ENCODE results near the gene OSTC.

Gene OSTC

GRCh38 chr4:108650212-108651013 lies at the start of gene OSTC:
TSS of gene OSTC (plus strand) at chr4:108650599. CDS start at chr4:108650656, 57 bp downstream.
- DNase-seq (ENCODE audit: low read depth in 2 of 3, low spot score in 1 of 3), result peak; percentile 83 to 91 (median 84)

- DNase-seq (ENCODE audit: low read depth in 2 of 3, low spot score in 1 of 3), result no peak
Measured at GRCh38 chr4:108601106-108601505, 49.3 kb upstream of the OSTC start.

- DNase-seq (ENCODE audit: low read depth in 2 of 3, low spot score in 1 of 3), result no peak
Measured at GRCh38 chr4:108601532-108601931, 48.9 kb upstream of the OSTC start.

- no peak for DNase-seq (ENCODE audit: low read depth in 2 of 3, low spot score in 1 of 3)
Measured at GRCh38 chr4:108602163-108602562, 48.2 kb upstream of the OSTC start.

GRCh38 chr4:108607079-108607815 lies 43.2 kb upstream of the OSTC start:
- DNase-seq (ENCODE audit: low read depth in 2 of 3, low spot score in 1 of 3), result no peak

- no peak for DNase-seq (ENCODE audit: low read depth in 2 of 3, low spot score in 1 of 3)
Measured at GRCh38 chr4:108611365-108611764, 39.0 kb upstream of the OSTC start.

- no peak for DNase-seq (ENCODE audit: low read depth in 2 of 3, low spot score in 1 of 3)
Measured at GRCh38 chr4:108612365-108612764, 38.0 kb upstream of the OSTC start.

DNA sequence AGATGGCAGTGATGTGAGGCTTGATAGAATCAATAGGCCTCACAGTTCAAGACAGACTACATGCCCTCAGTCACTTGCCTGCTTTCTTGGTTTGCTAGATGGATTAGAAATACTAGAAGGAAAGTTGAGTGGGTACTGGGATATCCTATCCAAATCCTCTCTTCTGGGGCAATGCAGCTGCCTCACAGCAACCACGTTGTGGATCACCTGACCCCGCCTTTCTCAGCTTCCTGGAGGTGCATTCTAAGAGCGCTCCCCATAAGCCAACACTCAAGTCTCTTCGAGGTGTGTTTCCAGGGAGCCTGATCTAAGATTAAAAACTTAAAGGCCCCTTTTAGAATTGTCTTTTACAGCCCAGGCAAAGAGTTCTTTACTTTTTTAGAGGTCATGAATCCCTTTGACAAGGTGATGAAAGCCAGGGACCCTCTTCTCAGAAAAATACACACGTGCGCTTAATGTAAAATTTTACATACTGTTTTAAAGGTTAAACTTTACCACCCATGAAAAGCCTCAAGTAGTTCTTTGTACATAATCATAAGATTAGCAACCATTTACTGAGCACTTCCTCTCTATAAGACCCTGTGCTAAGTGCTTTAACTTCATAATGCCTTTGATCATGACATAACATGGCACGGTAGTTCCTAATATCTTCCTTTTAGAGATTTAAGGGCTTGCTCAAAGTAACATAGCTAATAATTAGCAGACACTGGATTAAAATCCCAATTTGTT lies 30.9 kb upstream of the OSTC start:
- DNase-seq (ENCODE audit: low read depth in 2 of 3, low spot score in 1 of 3), result no peak

DNA sequence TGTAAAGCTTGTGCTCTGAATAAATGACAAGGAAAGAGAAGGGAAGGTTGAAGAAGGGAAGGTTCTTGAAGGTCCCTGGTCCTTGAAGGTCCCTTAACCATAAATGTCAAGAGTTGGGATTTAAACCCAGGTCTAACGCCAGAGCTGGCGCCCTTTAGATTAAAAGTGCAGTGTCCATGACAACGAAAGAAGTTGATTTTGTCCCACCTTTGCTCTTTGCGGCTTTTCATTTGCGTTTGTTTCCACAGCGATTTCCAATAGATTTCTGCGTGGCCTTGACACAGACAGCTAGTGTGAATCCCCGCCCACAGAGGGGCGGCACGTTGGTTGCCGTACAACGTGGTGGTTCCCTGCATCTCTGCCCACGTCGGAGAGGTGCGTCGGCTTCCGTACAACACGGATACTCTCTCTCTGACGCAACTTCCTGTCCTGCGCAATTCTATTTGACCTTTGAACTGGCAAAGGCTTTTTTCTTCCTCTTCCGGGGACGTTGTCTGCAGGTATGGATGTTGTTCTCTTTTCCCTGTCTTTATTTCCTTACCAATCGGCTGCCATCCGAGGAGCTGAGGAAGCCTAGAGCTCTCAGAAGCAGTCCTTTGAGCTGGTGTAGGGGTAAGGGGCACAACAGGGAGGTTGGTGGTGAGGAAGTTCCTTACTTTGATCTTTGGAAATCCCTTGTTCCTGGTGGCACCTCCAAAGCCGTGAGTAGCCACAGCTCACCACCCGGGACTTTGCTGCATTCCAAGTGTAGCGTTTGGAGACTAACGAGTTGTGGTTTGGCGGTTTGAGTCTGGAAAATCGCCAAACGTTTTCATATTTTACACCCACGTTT lies 30.1 kb upstream of the OSTC start, which contains the start of gene RPL34:
TSS of gene RPL34 (plus strand) at position 476 of the 832 bp plus-strand sequence. CDS start 1,384 bp downstream, outside the sequence.
- peak; percentile 94 to 97 (median 95) for DNase-seq (ENCODE audit: low read depth in 2 of 3, low spot score in 1 of 3)

- no peak for DNase-seq (ENCODE audit: low read depth in 2 of 3, low spot score in 1 of 3)
Measured at GRCh38 chr4:108620933-108621905, 29.2 kb upstream of the OSTC start.

DNA sequence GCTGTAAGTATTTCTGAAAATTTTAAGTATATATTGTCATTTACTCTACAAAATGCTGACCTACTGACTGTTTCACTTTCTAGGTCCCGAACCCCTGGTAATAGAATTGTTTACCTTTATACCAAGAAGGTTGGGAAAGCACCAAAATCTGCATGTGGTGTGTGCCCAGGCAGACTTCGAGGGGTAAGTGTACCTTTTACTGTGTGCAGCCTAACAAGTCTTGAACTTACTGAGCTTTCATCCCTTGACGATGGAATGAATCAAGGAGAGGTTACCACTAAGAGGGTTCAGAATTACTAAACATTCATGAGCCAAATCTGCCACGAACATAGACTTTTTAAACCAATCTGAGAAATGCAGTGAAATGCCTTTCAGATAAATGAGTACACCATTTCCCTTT lies 28.4 kb upstream of the OSTC start:
- no peak for DNase-seq (ENCODE audit: low read depth in 2 of 3, low spot score in 1 of 3)

DNA sequence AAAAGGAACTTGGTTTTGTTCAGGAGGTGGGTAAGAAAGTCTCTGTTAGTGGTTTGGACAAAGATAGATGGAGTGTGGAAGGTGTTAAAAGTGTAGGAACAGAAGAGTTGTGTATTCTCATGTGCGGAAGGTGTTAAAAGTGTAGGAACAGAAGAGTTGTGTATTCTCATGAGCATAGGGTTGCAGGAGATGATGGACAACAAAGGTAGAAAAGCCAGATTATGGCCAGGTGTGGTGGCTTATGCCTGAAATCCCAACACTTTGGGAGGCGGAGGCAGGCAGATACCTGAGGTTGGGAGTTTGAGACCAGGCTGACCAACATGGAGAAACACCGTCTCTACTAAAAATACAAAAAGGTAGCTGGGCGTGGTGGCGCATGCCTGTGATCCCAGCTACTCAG lies 27.6 kb upstream of the OSTC start:
- no peak for DNase-seq (ENCODE audit: low read depth in 2 of 3, low spot score in 1 of 3)

DNA sequence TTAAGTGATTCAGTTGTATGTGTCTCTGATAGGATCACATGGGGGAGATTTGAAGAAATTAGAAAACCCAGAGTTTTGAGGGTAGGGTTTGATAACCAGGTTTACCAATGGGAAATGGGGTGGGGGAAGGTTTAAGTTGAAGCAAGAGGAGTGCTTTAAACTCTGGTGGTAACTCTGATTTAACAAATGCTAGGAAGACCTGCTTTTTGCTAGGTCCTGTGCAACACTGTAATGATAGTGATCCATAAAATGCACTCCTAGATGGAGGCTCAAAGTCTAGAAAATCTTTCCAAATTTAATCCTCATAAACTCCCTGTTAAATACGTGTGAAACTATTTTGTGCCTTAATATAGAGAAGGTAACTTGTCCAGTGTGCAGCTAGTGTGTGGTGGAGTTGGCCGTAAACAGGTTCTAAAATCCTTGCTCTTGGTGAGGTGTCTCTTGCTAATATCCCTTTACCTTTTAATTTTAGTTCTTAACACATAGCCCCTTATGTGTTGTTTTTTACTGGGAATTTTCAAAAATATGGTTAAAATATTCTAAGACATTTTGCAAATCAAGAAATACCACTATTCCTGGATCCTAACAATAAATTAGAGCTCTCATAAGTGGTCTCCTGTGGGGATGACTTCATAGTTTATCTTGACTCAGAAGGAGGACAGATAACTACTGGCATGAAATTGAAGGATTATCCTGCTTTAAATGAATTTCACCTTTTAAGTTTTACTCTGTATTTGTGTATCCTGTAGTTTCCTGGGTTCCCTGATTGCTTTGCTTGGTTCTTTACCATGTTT lies 25.9 kb upstream of the OSTC start:
- no peak for DNase-seq (ENCODE audit: low read depth in 2 of 3, low spot score in 1 of 3)

DNA sequence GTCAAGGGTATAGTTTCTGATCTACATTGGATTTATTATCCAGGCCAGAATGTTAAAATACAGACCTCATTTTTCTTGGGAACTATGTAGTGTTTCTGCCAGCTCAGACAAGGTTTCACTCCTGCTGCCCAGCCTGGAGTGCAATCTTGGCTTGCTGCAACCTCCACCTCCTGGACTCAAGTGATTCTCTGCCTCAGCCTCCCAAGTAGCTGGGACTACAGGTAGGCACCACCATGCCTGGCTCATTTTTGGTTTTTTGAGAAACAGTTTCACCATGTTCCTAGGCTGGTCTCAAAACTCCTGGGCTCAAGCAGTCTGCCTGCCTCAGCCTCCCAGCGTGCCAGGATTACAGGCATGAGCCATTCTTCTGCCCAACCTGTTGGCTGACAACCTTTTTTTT lies 24.3 kb upstream of the OSTC start:
- no peak for DNase-seq (ENCODE audit: low read depth in 2 of 3, low spot score in 1 of 3)

DNA sequence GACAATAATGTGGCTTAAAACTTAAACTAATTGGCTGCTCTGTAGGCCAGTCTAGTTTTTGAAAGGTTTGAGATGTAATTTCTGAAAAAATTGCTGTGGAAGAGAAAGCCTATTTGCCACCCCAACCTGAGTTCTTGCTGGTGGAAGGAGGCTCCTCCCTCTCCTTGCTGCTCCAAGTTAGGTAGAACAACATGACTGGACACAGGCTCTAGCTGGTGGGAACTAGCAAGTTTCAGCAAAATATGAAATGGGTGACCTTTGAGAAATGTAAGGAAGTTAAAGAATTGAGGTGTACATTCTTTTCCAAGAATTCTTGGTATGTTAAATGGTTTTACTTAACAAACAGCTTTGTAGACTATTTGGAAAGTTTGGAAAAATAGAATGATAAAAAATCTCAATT lies 22.0 kb upstream of the OSTC start:
- no peak for DNase-seq (ENCODE audit: low read depth in 2 of 3, low spot score in 1 of 3)

DNA sequence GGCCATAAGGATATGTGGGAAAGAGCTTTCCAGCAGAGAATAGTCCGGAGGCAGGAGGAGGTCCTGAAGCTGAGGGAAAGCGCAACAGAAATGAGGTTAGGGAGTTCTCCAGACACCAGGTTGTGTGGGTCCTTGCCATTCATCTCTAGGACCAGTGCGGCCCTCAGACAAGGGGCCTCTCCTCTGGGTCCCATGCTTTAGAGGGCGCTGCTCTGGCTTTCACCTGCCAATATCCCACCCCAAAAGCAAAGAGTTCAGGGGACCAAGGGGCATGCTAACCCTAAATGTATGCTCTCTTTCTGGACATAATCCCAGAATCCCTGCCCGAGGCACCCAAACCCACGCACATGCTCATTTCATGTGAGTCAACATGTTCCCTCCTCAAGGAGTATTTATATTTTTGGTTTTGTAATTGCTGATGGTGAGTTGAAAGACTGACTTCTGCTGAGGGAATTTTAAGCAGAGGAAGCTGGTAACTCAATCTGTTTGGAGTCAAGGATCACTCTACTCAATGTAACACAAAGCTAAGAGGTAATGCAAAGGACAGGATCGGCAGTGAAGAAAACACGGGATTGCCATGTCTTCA lies 15.2 kb upstream of the OSTC start:
- no peak for DNase-seq (ENCODE audit: low read depth in 2 of 3, low spot score in 1 of 3)

DNA sequence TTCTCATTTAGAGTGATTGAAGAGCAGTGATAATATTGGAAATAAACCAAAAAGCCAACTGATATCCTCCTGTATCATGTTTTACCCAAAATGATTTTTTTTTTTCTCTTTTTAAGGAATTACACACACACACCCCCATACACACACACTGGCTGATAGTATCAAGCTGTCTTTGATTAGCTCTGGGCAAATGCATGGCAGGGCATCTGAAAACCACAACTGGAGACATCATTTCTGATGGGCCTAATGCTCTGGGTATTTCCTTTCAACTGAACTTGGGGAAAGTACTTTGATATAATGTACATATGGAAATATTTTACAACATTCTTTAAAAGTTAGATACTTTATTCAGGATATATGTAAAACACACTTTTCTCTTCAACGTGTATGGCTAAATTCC lies 14.2 kb upstream of the OSTC start:
- DNase-seq (ENCODE audit: low read depth in 2 of 3, low spot score in 1 of 3), result no peak

GRCh38 chr4:108637856-108638255 lies 12.5 kb upstream of the OSTC start:
- DNase-seq (ENCODE audit: low read depth in 2 of 3, low spot score in 1 of 3), result no peak
